Measurements from ENCODE around the gene CALCOCO1. TPM values are rescaled to one million over a fixed set of nuclear protein-coding genes. Genes with fewer than 3 reads are reported as not detected.

Gene CALCOCO1
- total RNA-seq, 1 experiment from 2014 or later: 27.0 TPM

DNA sequence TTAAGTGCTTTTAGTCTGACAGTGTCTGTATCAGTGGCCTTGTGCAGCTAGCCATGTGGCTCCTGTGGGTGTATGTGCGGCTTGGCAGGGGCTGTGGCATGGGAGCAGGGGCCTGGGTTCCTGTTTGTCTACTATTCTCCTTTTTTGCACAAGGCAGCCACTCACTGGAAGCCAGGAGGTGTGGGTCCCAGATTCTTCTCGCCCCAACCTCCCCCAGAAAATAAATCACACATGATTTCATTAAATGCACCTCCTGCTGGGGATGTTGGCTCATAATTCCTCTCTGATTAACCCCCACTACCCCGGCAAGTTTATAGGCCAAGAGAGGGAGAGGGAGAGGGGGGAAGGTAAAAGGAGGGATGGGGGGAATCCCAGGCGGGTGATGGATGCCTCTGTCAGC is 17.6 kb downstream of the CALCOCO1 start:
- no peaks in the 10 kb centered on the region for H3K9me3 Mint-ChIP-seq
- peaks cover 22% of the 10 kb centered on the region for H3K27me3 Mint-ChIP-seq (ENCODE audit: low read depth)
- ChIA-PET POLR2A (no interaction called here), CTCF (interaction anchor here (0.6 to 3.5 kb wide), 3 partner anchors 7 to 37 kb away, joined by 3 to 18 read pairs (median 17); no protein-coding TSS in a partner anchor)
- no peaks in the 10 kb centered on the region for H3K36me3 Mint-ChIP-seq
- H3K4me1 Mint-ChIP-seq: peaks cover 3% of the 10 kb centered on the region; the same call in 1 of the 2 replicates
- DNase-seq (ENCODE audit: low spot score): no peak
- H3K4me3 Mint-ChIP-seq: no peak overlapping the region
- no peak for TF ChIP-seq ESRRA (CRISPR knock-in tag; IDR thresholded peaks at IDR 0.05; ENCODE audit: borderline replicate concordance)
- TF ChIP-seq NR1H2 (CRISPR knock-in tag; IDR thresholded peaks at IDR 0.05): no peak
- TF ChIP-seq NR3C1 (CRISPR knock-in tag; conservative IDR thresholded peaks at IDR 0.05; ENCODE audit: low read depth): no peak
- no peak for TF ChIP-seq RELA (CRISPR knock-in tag; IDR thresholded peaks at IDR 0.05; ENCODE audit: borderline replicate concordance)
- TF ChIP-seq, protein P1, sequence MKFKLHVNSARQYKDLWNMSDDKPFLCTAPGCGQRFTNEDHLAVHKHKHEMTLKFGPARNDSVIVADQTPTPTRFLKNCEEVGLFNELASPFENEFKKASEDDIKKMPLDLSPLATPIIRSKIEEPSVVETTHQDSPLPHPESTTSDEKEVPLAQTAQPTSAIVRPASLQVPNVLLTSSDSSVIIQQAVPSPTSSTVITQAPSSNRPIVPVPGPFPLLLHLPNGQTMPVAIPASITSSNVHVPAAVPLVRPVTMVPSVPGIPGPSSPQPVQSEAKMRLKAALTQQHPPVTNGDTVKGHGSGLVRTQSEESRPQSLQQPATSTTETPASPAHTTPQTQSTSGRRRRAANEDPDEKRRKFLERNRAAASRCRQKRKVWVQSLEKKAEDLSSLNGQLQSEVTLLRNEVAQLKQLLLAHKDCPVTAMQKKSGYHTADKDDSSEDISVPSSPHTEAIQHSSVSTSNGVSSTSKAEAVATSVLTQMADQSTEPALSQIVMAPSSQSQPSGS (CRISPR knock-in tag; IDR thresholded peaks at IDR 0.05; ENCODE audit: borderline replicate concordance, low read depth): no peak
- TF ChIP-seq, protein P2, sequence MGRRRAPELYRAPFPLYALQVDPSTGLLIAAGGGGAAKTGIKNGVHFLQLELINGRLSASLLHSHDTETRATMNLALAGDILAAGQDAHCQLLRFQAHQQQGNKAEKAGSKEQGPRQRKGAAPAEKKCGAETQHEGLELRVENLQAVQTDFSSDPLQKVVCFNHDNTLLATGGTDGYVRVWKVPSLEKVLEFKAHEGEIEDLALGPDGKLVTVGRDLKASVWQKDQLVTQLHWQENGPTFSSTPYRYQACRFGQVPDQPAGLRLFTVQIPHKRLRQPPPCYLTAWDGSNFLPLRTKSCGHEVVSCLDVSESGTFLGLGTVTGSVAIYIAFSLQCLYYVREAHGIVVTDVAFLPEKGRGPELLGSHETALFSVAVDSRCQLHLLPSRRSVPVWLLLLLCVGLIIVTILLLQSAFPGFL (CRISPR knock-in tag; IDR thresholded peaks at IDR 0.05; ENCODE audit: borderline replicate concordance): no peak
- TF ChIP-seq, protein P3, sequence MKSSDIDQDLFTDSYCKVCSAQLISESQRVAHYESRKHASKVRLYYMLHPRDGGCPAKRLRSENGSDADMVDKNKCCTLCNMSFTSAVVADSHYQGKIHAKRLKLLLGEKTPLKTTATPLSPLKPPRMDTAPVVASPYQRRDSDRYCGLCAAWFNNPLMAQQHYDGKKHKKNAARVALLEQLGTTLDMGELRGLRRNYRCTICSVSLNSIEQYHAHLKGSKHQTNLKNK (CRISPR knock-in tag; IDR thresholded peaks at IDR 0.05): no peak
- no peak for TF ChIP-seq GABPB1 (CRISPR knock-in tag; IDR thresholded peaks at IDR 0.05)
- no peak for TF ChIP-seq ATF1 (CRISPR knock-in tag; IDR thresholded peaks at IDR 0.05)
- TF ChIP-seq, protein P4, sequence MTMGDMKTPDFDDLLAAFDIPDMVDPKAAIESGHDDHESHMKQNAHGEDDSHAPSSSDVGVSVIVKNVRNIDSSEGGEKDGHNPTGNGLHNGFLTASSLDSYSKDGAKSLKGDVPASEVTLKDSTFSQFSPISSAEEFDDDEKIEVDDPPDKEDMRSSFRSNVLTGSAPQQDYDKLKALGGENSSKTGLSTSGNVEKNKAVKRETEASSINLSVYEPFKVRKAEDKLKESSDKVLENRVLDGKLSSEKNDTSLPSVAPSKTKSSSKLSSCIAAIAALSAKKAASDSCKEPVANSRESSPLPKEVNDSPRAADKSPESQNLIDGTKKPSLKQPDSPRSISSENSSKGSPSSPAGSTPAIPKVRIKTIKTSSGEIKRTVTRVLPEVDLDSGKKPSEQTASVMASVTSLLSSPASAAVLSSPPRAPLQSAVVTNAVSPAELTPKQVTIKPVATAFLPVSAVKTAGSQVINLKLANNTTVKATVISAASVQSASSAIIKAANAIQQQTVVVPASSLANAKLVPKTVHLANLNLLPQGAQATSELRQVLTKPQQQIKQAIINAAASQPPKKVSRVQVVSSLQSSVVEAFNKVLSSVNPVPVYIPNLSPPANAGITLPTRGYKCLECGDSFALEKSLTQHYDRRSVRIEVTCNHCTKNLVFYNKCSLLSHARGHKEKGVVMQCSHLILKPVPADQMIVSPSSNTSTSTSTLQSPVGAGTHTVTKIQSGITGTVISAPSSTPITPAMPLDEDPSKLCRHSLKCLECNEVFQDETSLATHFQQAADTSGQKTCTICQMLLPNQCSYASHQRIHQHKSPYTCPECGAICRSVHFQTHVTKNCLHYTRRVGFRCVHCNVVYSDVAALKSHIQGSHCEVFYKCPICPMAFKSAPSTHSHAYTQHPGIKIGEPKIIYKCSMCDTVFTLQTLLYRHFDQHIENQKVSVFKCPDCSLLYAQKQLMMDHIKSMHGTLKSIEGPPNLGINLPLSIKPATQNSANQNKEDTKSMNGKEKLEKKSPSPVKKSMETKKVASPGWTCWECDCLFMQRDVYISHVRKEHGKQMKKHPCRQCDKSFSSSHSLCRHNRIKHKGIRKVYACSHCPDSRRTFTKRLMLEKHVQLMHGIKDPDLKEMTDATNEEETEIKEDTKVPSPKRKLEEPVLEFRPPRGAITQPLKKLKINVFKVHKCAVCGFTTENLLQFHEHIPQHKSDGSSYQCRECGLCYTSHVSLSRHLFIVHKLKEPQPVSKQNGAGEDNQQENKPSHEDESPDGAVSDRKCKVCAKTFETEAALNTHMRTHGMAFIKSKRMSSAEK (CRISPR knock-in tag; IDR thresholded peaks at IDR 0.05; ENCODE audit: borderline replicate concordance): no peak
- TF ChIP-seq, protein P5, sequence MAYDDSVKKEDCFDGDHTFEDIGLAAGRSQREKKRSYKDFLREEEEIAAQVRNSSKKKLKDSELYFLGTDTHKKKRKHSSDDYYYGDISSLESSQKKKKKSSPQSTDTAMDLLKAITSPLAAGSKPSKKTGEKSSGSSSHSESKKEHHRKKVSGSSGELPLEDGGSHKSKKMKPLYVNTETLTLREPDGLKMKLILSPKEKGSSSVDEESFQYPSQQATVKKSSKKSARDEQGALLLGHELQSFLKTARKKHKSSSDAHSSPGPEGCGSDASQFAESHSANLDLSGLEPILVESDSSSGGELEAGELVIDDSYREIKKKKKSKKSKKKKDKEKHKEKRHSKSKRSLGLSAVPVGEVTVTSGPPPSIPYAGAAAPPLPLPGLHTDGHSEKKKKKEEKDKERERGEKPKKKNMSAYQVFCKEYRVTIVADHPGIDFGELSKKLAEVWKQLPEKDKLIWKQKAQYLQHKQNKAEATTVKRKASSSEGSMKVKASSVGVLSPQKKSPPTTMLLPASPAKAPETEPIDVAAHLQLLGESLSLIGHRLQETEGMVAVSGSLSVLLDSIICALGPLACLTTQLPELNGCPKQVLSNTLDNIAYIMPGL (CRISPR knock-in tag; IDR thresholded peaks at IDR 0.05): no peak
- TF ChIP-seq, protein P6, sequence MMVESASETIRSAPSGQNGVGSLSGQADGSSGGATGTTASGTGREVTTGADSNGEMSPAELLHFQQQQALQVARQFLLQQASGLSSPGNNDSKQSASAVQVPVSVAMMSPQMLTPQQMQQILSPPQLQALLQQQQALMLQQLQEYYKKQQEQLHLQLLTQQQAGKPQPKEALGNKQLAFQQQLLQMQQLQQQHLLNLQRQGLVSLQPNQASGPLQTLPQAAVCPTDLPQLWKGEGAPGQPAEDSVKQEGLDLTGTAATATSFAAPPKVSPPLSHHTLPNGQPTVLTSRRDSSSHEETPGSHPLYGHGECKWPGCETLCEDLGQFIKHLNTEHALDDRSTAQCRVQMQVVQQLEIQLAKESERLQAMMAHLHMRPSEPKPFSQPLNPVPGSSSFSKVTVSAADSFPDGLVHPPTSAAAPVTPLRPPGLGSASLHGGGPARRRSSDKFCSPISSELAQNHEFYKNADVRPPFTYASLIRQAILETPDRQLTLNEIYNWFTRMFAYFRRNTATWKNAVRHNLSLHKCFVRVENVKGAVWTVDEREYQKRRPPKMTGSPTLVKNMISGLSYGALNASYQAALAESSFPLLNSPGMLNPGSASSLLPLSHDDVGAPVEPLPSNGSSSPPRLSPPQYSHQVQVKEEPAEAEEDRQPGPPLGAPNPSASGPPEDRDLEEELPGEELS (CRISPR knock-in tag; IDR thresholded peaks at IDR 0.05): no peak
- no peak for TF ChIP-seq HMGA2 (CRISPR knock-in tag; IDR thresholded peaks at IDR 0.05)
- no peak for TF ChIP-seq ZNF121 (CRISPR knock-in tag; IDR thresholded peaks at IDR 0.05)
- TF ChIP-seq, protein P7, sequence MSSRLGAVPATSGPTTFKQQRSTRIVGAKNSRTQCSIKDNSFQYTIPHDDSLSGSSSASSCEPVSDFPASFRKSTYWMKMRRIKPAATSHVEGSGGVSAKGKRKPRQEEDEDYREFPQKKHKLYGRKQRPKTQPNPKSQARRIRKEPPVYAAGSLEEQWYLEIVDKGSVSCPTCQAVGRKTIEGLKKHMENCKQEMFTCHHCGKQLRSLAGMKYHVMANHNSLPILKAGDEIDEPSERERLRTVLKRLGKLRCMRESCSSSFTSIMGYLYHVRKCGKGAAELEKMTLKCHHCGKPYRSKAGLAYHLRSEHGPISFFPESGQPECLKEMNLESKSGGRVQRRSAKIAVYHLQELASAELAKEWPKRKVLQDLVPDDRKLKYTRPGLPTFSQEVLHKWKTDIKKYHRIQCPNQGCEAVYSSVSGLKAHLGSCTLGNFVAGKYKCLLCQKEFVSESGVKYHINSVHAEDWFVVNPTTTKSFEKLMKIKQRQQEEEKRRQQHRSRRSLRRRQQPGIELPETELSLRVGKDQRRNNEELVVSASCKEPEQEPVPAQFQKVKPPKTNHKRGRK (CRISPR knock-in tag; IDR thresholded peaks at IDR 0.05; ENCODE audit: borderline replicate concordance): no peak
- H3K27ac Mint-ChIP-seq: no peak overlapping the region
- no peak for ATAC-seq

All from WTC11 (cell line).